ENCODE results near the gene SPTBN1. TPM values are rescaled to one million over a fixed set of nuclear protein-coding genes. Genes with fewer than 3 reads are reported as not detected.

The SPTBN1 gene
- total and polyA plus RNA-seq, 2 experiments from 2014 or later, result 58.1 to 204 TPM

DNA sequence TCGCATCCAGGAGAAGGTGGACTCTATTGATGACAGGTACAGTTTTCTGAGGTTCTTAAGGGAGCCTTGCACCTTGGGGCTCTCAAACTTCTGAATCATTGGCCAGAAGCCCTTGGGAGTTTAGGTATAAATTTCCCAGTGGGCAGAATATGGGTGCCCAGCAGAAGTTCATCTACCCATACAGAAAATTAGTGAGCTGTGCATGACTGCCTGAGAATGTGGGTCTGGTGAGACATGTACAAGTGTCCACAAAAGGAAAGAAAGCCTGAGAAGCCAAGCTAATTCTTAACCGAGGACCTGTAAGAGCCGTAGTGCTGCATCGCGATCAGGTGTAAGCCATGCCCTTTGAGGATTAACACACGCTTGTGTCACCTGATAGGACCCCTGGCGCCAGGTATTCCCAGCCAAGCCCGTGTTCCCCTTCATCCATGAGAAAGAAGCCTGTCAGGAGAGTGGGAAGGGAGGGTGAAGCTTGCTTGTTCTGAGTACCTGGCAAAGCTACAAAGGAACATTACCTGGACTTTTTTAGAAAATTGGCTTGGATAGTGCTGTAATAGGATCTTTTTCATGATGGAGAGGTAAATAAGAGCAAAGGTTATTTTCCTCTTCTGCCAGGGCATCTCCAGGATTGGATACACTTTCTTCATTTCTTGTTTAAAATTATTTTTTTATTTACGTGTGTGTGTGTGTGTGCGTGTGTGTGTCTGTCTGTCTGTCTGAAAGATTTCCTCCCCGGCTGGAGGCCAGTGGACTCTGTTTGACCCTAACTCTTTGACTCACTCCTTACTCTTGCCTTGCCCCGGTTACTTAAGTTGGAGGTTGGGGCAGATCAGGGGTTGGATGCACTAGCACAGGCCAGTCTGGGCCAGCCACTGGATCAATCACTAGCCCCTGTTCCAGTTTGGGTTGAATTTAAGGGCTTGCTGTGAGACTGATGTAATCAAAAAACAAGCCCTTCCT lies 176.9 kb downstream of the SPTBN1 start:
- no peak overlapping the region for H3K4me3 Mint-ChIP-seq
- TF ChIP-seq JUNB (IDR thresholded peaks at IDR 0.05; ENCODE audit: unreplicated experiment) (no peak), CREB1 (CRISPR knock-in tag; IDR thresholded peaks at IDR 0.05; ENCODE audit: low read depth) (no peak), EZH2 (IDR thresholded peaks at IDR 0.05; ENCODE audit: low read depth, unreplicated experiment) (no peak), NANOG (IDR thresholded peaks at IDR 0.05; ENCODE audit: borderline replicate concordance) (no peak), CTCF (conservative IDR thresholded peaks at IDR 0.05; ENCODE audit: low read depth in 2 of 2) (no peak), POLR2AphosphoS5 (IDR thresholded peaks at IDR 0.05; ENCODE audit: low read depth) (no peak), ZNF114 (CRISPR knock-in tag; IDR thresholded peaks at IDR 0.05) (no peak)
- TF ChIP-seq, protein P1, sequence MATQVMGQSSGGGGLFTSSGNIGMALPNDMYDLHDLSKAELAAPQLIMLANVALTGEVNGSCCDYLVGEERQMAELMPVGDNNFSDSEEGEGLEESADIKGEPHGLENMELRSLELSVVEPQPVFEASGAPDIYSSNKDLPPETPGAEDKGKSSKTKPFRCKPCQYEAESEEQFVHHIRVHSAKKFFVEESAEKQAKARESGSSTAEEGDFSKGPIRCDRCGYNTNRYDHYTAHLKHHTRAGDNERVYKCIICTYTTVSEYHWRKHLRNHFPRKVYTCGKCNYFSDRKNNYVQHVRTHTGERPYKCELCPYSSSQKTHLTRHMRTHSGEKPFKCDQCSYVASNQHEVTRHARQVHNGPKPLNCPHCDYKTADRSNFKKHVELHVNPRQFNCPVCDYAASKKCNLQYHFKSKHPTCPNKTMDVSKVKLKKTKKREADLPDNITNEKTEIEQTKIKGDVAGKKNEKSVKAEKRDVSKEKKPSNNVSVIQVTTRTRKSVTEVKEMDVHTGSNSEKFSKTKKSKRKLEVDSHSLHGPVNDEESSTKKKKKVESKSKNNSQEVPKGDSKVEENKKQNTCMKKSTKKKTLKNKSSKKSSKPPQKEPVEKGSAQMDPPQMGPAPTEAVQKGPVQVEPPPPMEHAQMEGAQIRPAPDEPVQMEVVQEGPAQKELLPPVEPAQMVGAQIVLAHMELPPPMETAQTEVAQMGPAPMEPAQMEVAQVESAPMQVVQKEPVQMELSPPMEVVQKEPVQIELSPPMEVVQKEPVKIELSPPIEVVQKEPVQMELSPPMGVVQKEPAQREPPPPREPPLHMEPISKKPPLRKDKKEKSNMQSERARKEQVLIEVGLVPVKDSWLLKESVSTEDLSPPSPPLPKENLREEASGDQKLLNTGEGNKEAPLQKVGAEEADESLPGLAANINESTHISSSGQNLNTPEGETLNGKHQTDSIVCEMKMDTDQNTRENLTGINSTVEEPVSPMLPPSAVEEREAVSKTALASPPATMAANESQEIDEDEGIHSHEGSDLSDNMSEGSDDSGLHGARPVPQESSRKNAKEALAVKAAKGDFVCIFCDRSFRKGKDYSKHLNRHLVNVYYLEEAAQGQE (IDR thresholded peaks at IDR 0.05; ENCODE audit: unreplicated experiment), result no peak
- TF ChIP-seq, protein P2, sequence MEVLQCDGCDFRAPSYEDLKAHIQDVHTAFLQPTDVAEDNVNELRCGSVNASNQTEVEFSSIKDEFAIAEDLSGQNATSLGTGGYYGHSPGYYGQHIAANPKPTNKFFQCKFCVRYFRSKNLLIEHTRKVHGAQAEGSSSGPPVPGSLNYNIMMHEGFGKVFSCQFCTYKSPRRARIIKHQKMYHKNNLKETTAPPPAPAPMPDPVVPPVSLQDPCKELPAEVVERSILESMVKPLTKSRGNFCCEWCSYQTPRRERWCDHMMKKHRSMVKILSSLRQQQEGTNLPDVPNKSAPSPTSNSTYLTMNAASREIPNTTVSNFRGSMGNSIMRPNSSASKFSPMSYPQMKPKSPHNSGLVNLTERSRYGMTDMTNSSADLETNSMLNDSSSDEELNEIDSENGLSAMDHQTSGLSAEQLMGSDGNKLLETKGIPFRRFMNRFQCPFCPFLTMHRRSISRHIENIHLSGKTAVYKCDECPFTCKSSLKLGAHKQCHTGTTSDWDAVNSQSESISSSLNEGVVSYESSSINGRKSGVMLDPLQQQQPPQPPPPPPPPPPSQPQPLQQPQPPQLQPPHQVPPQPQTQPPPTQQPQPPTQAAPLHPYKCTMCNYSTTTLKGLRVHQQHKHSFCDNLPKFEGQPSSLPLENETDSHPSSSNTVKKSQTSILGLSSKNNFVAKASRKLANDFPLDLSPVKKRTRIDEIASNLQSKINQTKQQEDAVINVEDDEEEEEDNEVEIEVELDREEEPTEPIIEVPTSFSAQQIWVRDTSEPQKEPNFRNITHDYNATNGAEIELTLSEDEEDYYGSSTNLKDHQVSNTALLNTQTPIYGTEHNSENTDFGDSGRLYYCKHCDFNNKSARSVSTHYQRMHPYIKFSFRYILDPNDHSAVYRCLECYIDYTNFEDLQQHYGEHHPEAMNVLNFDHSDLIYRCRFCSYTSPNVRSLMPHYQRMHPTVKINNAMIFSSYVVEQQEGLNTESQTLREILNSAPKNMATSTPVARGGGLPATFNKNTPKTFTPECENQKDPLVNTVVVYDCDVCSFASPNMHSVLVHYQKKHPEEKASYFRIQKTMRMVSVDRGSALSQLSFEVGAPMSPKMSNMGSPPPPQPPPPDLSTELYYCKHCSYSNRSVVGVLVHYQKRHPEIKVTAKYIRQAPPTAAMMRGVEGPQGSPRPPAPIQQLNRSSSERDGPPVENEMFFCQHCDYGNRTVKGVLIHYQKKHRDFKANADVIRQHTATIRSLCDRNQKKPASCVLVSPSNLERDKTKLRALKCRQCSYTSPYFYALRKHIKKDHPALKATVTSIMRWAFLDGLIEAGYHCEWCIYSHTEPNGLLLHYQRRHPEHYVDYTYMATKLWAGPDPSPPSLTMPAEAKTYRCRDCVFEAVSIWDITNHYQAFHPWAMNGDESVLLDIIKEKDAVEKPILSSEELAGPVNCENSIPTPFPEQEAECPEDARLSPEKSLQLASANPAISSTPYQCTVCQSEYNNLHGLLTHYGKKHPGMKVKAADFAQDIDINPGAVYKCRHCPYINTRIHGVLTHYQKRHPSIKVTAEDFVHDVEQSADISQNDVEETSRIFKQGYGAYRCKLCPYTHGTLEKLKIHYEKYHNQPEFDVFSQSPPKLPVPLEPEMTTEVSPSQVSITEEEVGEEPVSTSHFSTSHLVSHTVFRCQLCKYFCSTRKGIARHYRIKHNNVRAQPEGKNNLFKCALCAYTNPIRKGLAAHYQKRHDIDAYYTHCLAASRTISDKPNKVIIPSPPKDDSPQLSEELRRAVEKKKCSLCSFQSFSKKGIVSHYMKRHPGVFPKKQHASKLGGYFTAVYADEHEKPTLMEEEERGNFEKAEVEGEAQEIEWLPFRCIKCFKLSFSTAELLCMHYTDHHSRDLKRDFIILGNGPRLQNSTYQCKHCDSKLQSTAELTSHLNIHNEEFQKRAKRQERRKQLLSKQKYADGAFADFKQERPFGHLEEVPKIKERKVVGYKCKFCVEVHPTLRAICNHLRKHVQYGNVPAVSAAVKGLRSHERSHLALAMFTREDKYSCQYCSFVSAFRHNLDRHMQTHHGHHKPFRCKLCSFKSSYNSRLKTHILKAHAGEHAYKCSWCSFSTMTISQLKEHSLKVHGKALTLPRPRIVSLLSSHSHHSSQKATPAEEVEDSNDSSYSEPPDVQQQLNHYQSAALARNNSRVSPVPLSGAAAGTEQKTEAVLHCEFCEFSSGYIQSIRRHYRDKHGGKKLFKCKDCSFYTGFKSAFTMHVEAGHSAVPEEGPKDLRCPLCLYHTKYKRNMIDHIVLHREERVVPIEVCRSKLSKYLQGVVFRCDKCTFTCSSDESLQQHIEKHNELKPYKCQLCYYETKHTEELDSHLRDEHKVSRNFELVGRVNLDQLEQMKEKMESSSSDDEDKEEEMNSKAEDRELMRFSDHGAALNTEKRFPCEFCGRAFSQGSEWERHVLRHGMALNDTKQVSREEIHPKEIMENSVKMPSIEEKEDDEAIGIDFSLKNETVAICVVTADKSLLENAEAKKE (CRISPR knock-in tag; IDR thresholded peaks at IDR 0.05), result no peak
- TF ChIP-seq, protein P3, sequence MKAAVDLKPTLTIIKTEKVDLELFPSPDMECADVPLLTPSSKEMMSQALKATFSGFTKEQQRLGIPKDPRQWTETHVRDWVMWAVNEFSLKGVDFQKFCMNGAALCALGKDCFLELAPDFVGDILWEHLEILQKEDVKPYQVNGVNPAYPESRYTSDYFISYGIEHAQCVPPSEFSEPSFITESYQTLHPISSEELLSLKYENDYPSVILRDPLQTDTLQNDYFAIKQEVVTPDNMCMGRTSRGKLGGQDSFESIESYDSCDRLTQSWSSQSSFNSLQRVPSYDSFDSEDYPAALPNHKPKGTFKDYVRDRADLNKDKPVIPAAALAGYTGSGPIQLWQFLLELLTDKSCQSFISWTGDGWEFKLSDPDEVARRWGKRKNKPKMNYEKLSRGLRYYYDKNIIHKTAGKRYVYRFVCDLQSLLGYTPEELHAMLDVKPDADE (IDR thresholded peaks at IDR 0.05), result no peak
- Histone ChIP-seq H3K9me2 (ENCODE audit: insufficient read depth) (no peaks in the 10 kb centered on the region), H3K79me2 (replicated peaks; ENCODE audit: insufficient read depth) (0 out of 2 replicates have a peak, but pooled peaks cover 4% of the 10 kb centered on the region), H3K27me3 (ENCODE audit: insufficient read depth) (no peaks in the 10 kb centered on the region), H3K4me1 (ENCODE audit: insufficient read depth) (peaks cover 5% of the 10 kb centered on the region), H3K27ac (ENCODE audit: low read depth) (no peak overlapping the region), H3K4me3 (no peak overlapping the region), H4K20me1 (replicated peaks; ENCODE audit: insufficient read depth) (peaks cover 14% of the 10 kb centered on the region; the same call in 1 of the 2 replicates), H3K36me3 (ENCODE audit: insufficient read depth) (peaks cover 53% of the 10 kb centered on the region), H3F3A (replicated peaks; ENCODE audit: low read depth) (no peaks in the 10 kb centered on the region), H3K4me2 (no peak overlapping the region), H2AFZ (no peak overlapping the region)
- DNase-seq (ENCODE audit: low spot score) (no peak), ATAC-seq (no peak)
- H3K27me3 Mint-ChIP-seq (ENCODE audit: insufficient read depth, low read depth, poor library complexity), result peaks cover 8% of the 10 kb centered on the region
- peaks cover 12% of the 10 kb centered on the region; the same call in 2 of the 3 replicates for H3K4me1 Mint-ChIP-seq
- no peaks in the 10 kb centered on the region for H3K9me3 Mint-ChIP-seq
- H3K36me3 Mint-ChIP-seq (ENCODE audit: low read depth), result peaks cover 81% of the 10 kb centered on the region
- peak overlapping the region; percentile 19; the same call in 1 of the 2 replicates for H3K27ac Mint-ChIP-seq

All from GM23338 (cell line).